Motor neuron (in vitro differentiated cells): Measurements from ENCODE around the gene C2CD3. TPM values are rescaled to one million over a fixed set of nuclear protein-coding genes. Genes with fewer than 3 reads are reported as not detected.

Source experiments
- ATAC-seq, 8 experiments: fragments of 200-7000 bp; cut with Tn5 transposase; replicated peaks in 6 of 8; 2 replicates each; pipeline ENCODE4 v1.8.0; 2021; ENCODE audit warnings: mild to moderate bottlenecking in 8 of 8, moderate library complexity in 8 of 8
- H3K27ac ChIP-seq, 2 donors: fragments of 250-450 bp; sonication (Bioruptor Pico); 2 replicates each; pipeline ENCODE4 v1.9.0; 2021; ENCODE audit warnings: antibody characterized with exemption in 2 of 2, mild to moderate bottlenecking in 2 of 2, moderate library complexity in 1 of 2
- H3K4me1 ChIP-seq, 2 donors: fragments of 250-450 bp; sonication (Bioruptor Pico); replicated peaks in 1 of 2; 2 replicates each; pipeline ENCODE4 v1.6.1; 2021; ENCODE audit warnings: antibody characterized with exemption in 2 of 2, mild to moderate bottlenecking in 2 of 2, moderate library complexity in 1 of 2
- H3K4me3 ChIP-seq, 5 donors: fragments of 250-450 bp; sonication (Bioruptor Pico); 2 replicates each; pipeline ENCODE4 v1.9.0; 2021; ENCODE audit warnings: antibody characterized with exemption in 5 of 5, mild to moderate bottlenecking in 5 of 5, moderate library complexity in 4 of 5
- WGBS, 10 experiments: fragments of 450-650 bp; shearing (Covaris generic); methylation state at CpG; one replicate each; pipeline ENCODE4 v1.0.0; 2022; 5-methylcytosine and 5-hydroxymethylcytosine counted together
- in situ Hi-C, 9 experiments: fragments of 400-800 bp; cut with MboI; loops; one replicate each; pipeline ENCODE4 v1.15.0; 2021; ENCODE audit warnings: low sequenced_read_pairs in 9 of 9, low pct_unique_long_range_greater_than_20kb in 2 of 9; ENCODE audit not compliant: unreplicated experiment in 9 of 9
- total RNA-seq, 8 experiments: library from RNA; unstranded; fragments of 300-600 nt; gene quantifications; 2 replicates each; pipeline versions ENCODE4 v1.2.3 to v1.2.4, GENCODE V29; 2022

The C2CD3 gene
- total RNA-seq, 8 experiments from 2014 or later, result 8.0 to 26.3 (median 15.2) TPM

- H3K4me1 ChIP-seq, result no peaks in the 10 kb centered on the region
- no peak overlapping the region for H3K4me3 ChIP-seq
- ATAC-seq, result no peak
- WGBS, 10 experiments, result 93 to 100% (median 94%) methylated on average over 2 to 5 of the region's 8 CpGs; no CpG with 5 or more reads in 6 of the 10 experiments
- in situ Hi-C loops, result no loop called here
- no peak overlapping the region for H3K27ac ChIP-seq
Measured at GRCh38 chr11:74013141-74013540, 157.7 kb downstream of the C2CD3 start.

GRCh38 chr11:74012074-74012809 is 158.6 kb downstream of the C2CD3 start:
- Histone ChIP-seq H3K4me3 (no peak overlapping the region), H3K27ac (no peak overlapping the region), H3K4me1 (no peaks in the 10 kb centered on the region)
- WGBS, 10 experiments, result 80 to 100% (median 92%) methylated on average over 1 to 9 of the region's 14 CpGs; no CpG with 5 or more reads in 2 of the 10 experiments
- in situ Hi-C loops, result no loop called here
- ATAC-seq, result no peak

- no peaks in the 10 kb centered on the region for H3K4me1 ChIP-seq
- in situ Hi-C loops, result no loop called here
- no peak overlapping the region for H3K4me3 ChIP-seq
- H3K27ac ChIP-seq, result no peak overlapping the region
- peak in 1 of 8 experiments; percentile 17 for ATAC-seq
- WGBS, 10 experiments, result 80 to 100% (median 89%) methylated on average over 1 to 3 of the region's 8 CpGs; no CpG with 5 or more reads in 4 of the 10 experiments
Measured at GRCh38 chr11:74011360-74012073, 159.3 kb downstream of the C2CD3 start.

GRCh38 chr11:74010306-74011300 is 160.2 kb downstream of the C2CD3 start:
- in situ Hi-C loops, result no loop called here
- Histone ChIP-seq H3K4me3 (no peak overlapping the region), H3K4me1 (no peaks in the 10 kb centered on the region), H3K27ac (no peak overlapping the region)
- 80 to 100% (median 93%) methylated on average over 1 to 4 of the region's 9 CpGs; no CpG with 5 or more reads in 5 of the 10 experiments for WGBS, 10 experiments
- ATAC-seq, result peak in 3 of 8 experiments; percentile 17 to 45 (median 37)

GRCh38 chr11:74009675-74010305 is 161.0 kb downstream of the C2CD3 start:
- H3K4me3 ChIP-seq, result no peak overlapping the region
- peak in 2 of 8 experiments; percentile 16 to 25 for ATAC-seq
- no peak overlapping the region for H3K27ac ChIP-seq
- in situ Hi-C loops, result no loop called here
- H3K4me1 ChIP-seq, result no peaks in the 10 kb centered on the region
- WGBS, 10 experiments, result 67 to 100% (median 90%) methylated on average over 1 to 4 of the region's 5 CpGs

GRCh38 chr11:74009230-74009547 is 161.6 kb downstream of the C2CD3 start:
- Histone ChIP-seq H3K27ac (no peak overlapping the region), H3K4me1 (no peaks in the 10 kb centered on the region), H3K4me3 (no peak overlapping the region)
- in situ Hi-C loops, result no loop called here
- ATAC-seq, result no peak
- WGBS, 10 experiments, result 80 to 100% (median 93%) methylated on average over 1 to 3 of the region's 3 CpGs; no CpG with 5 or more reads in 2 of the 10 experiments

GRCh38 chr11:74008373-74009229 is 162.2 kb downstream of the C2CD3 start, which contains the start of gene UCP3:
Gene UCP3, minus strand, starts transcription at chr11:74009085. Its CDS starts 2,043 bp downstream, at chr11:74007042.
- in situ Hi-C loops, result no loop called here
- Histone ChIP-seq H3K27ac (no peak within 1 kb of the TSS), H3K4me1 (no peaks in the 10 kb centered on the region), H3K4me3 (no peak within 1 kb of the TSS)
- WGBS, 10 experiments, result 72 to 100% (median 84%) methylated on average over 4 to 6 of the region's 9 CpGs; no CpG with 5 or more reads in 6 of the 10 experiments
- ATAC-seq, result no peak

- Histone ChIP-seq H3K27ac (no peak overlapping the region), H3K4me3 (no peak overlapping the region), H3K4me1 (no peaks in the 10 kb centered on the region)
- no peak for ATAC-seq
- WGBS, 10 experiments, result 57 to 100% (median 85%) methylated on average over 1 to 4 of the region's 6 CpGs; no CpG with 5 or more reads in 3 of the 10 experiments
- in situ Hi-C loops, result no loop called here
Measured at GRCh38 chr11:74007691-74008372, 163.0 kb downstream of the C2CD3 start.

- Histone ChIP-seq H3K27ac (no peak overlapping the region), H3K4me1 (no peaks in the 10 kb centered on the region), H3K4me3 (no peak overlapping the region)
- no peak for ATAC-seq
- in situ Hi-C loops, result no loop called here
- 71 to 100% (median 82%) methylated on average over 1 to 4 of the region's 7 CpGs; no CpG with 5 or more reads in 4 of the 10 experiments for WGBS, 10 experiments
Measured at GRCh38 chr11:74006743-74007304, 164.0 kb downstream of the C2CD3 start.

GRCh38 chr11:74005721-74006517 is 164.9 kb downstream of the C2CD3 start:
- in situ Hi-C loops, result no loop called here
- no peak for ATAC-seq
- 80 to 97% (median 86%) methylated on average over 1 to 11 of the region's 29 CpGs; no CpG with 5 or more reads in 7 of the 10 experiments for WGBS, 10 experiments
- no peak overlapping the region for H3K27ac ChIP-seq
- no peak overlapping the region for H3K4me3 ChIP-seq
- H3K4me1 ChIP-seq, result peaks cover 0 to under 1% of the 10 kb centered on the region in 2 donors
